ENCODE results near the gene SKP2.

The SKP2 gene

DNA sequence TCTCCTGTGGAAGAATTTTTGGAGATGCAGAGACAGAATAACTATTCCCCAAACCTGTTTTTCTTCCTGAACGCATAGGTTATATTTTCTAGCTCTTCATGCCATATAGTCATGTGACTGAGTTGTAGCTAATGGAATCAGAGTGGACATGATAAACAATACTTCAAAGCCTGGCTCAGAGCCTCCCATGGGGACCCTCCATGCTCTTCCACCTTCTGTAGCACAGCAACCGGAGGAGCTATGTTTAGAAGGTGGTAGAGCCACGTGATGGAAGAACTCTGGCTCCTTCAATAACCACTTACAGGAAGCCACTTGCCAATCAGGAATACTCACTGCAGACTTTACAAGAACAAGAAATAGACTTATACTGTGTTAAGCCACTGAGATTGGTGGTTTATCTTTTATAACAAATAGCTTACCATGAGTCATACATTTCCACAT is 50.6 kb downstream of the SKP2 start:
- no peak for DNase-seq

- no peak for DNase-seq
Observed at GRCh38 chr5:36205329-36205728, 53.4 kb downstream of the SKP2 start.

- DNase-seq, result no peak
Observed at GRCh38 chr5:36206913-36207312, 55.0 kb downstream of the SKP2 start.

DNA sequence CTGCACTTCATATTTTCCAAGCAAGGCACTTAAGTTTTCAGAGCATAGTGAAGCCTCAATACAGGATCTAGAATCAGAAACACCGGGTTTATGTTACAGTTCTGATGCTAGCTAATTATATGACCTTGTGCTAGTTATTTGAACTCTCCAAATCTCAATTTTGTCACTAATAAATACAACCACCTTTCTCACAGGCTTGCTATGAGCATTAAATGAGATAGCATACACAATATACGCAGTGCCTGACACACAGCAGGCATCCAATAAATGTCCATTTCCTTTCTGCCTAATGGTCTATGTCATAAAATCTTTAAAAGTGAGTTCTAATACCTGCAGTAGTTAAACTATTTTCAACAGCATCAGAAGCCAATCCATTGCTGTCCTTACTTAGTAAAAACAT is 56.9 kb downstream of the SKP2 start:
- DNase-seq, result no peak

GRCh38 chr5:36209664-36210063 is 57.8 kb downstream of the SKP2 start:
- no peak for DNase-seq

DNA sequence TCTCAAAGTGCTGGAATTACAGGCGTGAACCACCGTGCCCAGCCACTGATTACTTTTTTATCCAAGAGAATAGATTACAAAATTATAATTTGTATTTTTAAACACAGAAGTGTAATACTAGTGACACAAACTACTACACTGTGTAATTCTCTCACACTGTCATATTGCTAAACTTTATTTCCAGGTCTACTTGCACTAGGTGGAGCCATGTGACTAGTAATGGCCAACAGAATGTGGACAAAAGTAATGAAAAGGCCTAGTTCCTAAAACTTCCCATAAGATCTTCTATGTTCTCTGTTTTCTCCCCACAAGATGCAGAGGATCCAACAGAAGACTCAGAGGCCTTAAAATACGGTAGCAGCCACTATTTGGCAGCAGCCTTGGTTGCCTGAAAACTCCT is 62.5 kb downstream of the SKP2 start:
- no peak for DNase-seq

DNA sequence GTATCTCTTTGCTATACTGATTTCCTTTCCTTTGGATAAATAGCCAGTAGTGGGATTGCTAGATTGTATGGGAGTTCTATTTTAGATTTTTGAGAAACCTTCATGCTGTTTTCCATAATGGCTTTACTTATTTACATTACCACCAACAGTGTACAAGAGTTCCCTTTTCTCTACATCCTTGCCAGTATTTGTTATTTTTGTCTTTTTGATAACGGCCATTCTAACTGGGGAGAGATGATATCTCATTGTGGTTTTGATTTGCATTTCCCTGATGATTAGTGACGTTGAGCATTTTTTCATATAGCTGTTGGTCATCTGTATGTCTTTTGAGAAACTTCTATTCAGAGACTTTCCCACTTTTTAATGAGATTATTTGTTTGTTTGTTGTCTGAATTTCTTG is 64.0 kb downstream of the SKP2 start:
- no peak for DNase-seq

- no peak for DNase-seq
Observed at GRCh38 chr5:36217567-36217966, 65.7 kb downstream of the SKP2 start.

DNA sequence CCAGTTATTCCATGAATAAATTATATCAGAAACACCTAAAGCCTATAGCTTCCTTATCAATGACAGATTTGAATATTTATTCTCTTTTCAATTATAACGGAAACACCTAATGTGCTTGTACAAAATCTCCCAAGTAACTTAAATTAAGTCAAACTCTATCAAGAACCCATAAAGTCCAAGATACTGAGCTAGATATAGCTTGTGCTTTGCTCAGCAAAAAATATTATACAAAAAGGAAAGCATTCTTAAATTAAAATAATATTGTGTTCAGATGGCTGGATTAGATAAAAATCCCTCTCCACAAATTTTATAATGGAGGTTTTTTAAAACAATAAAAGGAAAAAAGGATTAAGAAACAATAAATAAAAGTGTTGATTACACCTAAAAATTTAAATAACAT is 66.1 kb downstream of the SKP2 start:
- no peak for DNase-seq

- DNase-seq, result no peak
Observed at GRCh38 chr5:36222620-36223019, 70.7 kb downstream of the SKP2 start.

- DNase-seq, result no peak
Observed at GRCh38 chr5:36227046-36227445, 75.1 kb downstream of the SKP2 start.

DNA sequence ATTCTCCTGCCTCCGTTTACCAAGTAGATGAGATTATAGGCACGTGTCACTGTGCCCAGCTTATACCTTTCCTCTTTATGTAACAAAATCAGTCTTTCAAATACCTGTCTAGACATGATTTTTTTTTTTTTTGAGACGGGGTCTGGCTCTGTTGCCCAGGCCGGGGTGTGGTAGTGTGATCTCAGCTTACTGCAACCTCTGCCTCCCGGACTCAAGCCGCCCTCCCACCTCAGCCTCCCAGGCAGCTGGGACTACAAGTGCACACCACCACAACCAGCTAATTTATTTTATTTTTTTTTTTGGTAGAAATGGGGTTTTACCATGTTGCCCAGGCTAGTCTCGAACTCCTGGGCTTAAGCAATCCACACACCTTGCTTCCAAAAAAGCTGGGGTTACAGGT is 76.6 kb downstream of the SKP2 start:
- no peak for DNase-seq

DNA sequence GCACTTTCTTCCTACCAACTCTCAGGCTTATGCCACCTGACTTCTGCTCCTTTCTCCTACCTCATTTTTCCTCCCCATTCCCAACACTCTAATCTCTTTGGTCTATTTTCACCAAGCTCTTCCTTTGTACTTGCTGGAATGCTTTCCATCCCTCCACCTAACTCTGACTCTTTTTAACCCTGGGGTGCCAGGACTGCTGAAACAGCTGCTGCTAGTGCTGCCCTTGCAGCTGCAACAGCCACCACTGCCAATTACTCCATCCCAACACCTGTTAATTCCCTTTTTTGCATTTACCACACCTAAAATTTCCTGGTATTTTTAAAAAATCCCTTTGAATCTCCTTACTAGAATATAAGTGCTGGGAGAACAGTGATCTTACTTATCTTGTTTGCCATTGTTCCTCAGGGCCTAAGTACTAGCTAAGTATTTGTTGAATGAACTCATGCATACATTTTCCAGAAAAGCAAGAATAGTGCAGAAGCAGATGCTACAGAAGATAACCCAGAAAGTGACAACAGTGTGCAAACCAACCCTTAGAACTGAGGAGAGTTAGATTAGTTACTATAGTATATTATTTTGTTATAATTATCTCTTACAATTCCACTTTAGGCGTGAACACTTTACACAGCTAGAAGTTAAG is 78.4 kb downstream of the SKP2 start:
- DNase-seq, result no peak

DNA sequence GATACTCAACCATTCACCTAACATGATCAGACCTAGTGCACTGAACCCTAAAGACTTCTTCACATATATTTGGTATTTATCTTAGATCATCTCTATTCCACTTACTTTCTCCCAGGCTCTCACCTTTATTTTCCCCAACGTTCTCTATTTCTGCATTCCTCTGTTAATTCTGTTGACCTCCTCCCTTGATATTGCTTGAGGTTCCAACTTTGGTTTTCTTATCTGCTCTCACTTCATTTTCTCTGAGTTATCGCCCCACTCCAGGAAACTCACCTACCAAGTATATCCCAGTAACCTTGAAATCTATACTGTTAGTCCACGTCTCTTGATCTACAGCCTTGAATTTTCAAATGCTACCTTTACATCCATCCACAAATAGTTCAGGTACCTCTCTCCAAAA is 80.6 kb downstream of the SKP2 start:
- no peak for DNase-seq
